ENCODE data around the gene FBXO24.

DNA sequence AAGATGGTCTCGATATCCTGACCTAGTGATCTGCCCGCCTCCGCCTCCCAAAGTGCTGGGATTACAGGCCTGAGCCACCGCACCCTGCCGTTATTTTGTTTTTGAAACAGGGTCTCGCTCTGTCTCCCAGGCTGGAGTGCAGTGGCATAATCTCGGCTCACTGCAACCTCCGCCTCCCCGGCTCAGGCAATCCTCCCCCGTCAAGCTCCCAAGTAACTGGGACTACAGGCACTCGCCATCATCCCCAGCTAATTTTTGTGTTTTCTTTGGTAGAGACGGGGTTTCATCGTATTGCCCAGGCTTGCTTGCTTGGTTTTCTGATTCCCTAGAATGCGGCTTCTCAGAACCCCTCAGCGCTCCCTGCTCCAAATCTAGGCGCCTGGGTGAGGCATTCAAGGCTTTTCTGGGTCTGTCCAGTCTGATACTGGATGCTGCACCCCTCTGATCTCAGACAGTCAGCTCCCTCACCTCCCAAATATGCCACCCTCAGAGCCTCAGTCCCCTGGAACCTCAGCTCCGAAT is 53.9 kb downstream of the FBXO24 start:
- TF ChIP-seq EZH2phosphoT487 (IDR thresholded peaks at IDR 0.05; ENCODE audit: borderline replicate concordance, low read depth, low read length) = no peak
- TF ChIP-seq, protein P1, sequence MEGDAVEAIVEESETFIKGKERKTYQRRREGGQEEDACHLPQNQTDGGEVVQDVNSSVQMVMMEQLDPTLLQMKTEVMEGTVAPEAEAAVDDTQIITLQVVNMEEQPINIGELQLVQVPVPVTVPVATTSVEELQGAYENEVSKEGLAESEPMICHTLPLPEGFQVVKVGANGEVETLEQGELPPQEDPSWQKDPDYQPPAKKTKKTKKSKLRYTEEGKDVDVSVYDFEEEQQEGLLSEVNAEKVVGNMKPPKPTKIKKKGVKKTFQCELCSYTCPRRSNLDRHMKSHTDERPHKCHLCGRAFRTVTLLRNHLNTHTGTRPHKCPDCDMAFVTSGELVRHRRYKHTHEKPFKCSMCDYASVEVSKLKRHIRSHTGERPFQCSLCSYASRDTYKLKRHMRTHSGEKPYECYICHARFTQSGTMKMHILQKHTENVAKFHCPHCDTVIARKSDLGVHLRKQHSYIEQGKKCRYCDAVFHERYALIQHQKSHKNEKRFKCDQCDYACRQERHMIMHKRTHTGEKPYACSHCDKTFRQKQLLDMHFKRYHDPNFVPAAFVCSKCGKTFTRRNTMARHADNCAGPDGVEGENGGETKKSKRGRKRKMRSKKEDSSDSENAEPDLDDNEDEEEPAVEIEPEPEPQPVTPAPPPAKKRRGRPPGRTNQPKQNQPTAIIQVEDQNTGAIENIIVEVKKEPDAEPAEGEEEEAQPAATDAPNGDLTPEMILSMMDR (conservative IDR thresholded peaks at IDR 0.05; ENCODE audit: low read length) = no peak
